Measurements from ENCODE around the gene TAF4. TPM values are rescaled to one million over a fixed set of nuclear protein-coding genes. Genes with fewer than 3 reads are reported as not detected.

TAF4 gene
- total and polyA plus RNA-seq, 2 of the 13 experiments (the other 11 are each of a cell fraction or from before 2014, with no cell fraction given): 5.9 to 12.0 TPM

- FAIRE-seq: peak; percentile 55
- no peak overlapping the region for H3K4me2 ChIP-seq (ENCODE audit: low read depth, low read length)
- H3K9me3 ChIP-seq (ENCODE audit: low read length): peaks cover 9% of the 10 kb centered on the region
- H3K27ac ChIP-seq (ENCODE audit: extremely low read length, insufficient read depth, low read length): no peak overlapping the region
- ATAC-seq: peak; percentile 8; the same call in 1 of the 3 replicates
- peaks cover 5% of the 10 kb centered on the region; the same call in 1 of the 2 replicates for H4K20me1 ChIP-seq (ENCODE audit: insufficient read depth, low read length)
- H3K4me3 ChIP-seq (replicated peaks in 1 of 3; ENCODE audit: insufficient read depth in 1 of 3, low read depth in 2 of 3, low read length in 3 of 3): no peak overlapping the region
- peaks cover 6% of the 10 kb centered on the region for H3K79me2 ChIP-seq (ENCODE audit: insufficient read depth, low read length)
- in situ Hi-C loops (cut with HindIII; ENCODE audit: extremely low pct_ligation_motif_present, low pct_unique_long_range_greater_than_20kb) (loop anchor here (5.0 kb wide), 1 partner anchor 53 kb away; the partner anchor contains the start of gene LSM14B), intact Hi-C loops (cut with micrococcal nuclease; ENCODE audit: unreplicated experiment) (loop anchor here (5.0 kb wide), 1 partner anchor 68 kb away; no protein-coding TSS in a partner anchor)
- no peak for DNase-seq (ENCODE audit: low spot score)
- H3K27me3 ChIP-seq (ENCODE audit: control insufficient read depth in 1 of 2, insufficient read depth in 2 of 2, low read length in 2 of 2): no peaks in the 10 kb centered on the region; a peak in 1 of 5 replicates
- H3K36me3 ChIP-seq (replicated peaks in 1 of 2; ENCODE audit: control insufficient read depth in 1 of 2, insufficient read depth in 2 of 2, low read length in 2 of 2): no peaks in the 10 kb centered on the region
- ChIA-PET CTCF (ENCODE audit: low intra/inter-chr PET ratio, low total read pairs) (no interaction called here), POLR2A (interaction anchor here (4.2 to 6.2 kb wide), 3 partner anchors 21 to 73 kb away, joined by 36 to 260 read pairs (median 43); partner anchors contain the start of genes LSM14B, PSMA7 and SS18L1)
- no peak overlapping the region for H3K9ac ChIP-seq (ENCODE audit: insufficient read depth, low read depth, low read length)
- 75% methylated on average over 7 of the region's 7 CpGs for WGBS (ENCODE audit: low lambda C conversion rate)
- H2AFZ ChIP-seq (ENCODE audit: low read length): no peak overlapping the region
- H3K4me1 ChIP-seq (ENCODE audit: insufficient read depth, low read length): peaks cover 34% of the 10 kb centered on the region
- BruUV-seq (replicated peaks): no TSS peak
- TF ChIP-seq FLYWCH1 (CRISPR knock-in tag; IDR thresholded peaks at IDR 0.05) (0 out of 2 replicates have a peak, but pooled peaks have one; percentile 45), KDM1A (CRISPR knock-in tag; IDR thresholded peaks at IDR 0.05) (peak; percentile 77; the same call in 1 of the 2 replicates), TEAD3 (CRISPR knock-in tag; optimal IDR thresholded peaks at IDR 0.05; ENCODE audit: borderline replicate concordance) (peak; percentile 22), MZF1 (CRISPR knock-in tag; IDR thresholded peaks at IDR 0.05; ENCODE audit: borderline replicate concordance) (no peak), ZNF280D (CRISPR knock-in tag; IDR thresholded peaks at IDR 0.05) (0 out of 2 replicates have a peak, but pooled peaks have one; percentile 49), ZNF784 (CRISPR knock-in tag; IDR thresholded peaks at IDR 0.05; ENCODE audit: borderline replicate concordance) (no peak), MAFK (conservative IDR thresholded peaks at IDR 0.05 in 1 of 2, IDR thresholded peaks at IDR 0.05 in 1 of 2; ENCODE audit: low read length in 2 of 2) (no peak), GABPA (IDR thresholded peaks at IDR 0.05; ENCODE audit: low read depth, low read length) (0 out of 2 replicates have a peak, but pooled peaks have one; percentile 11), GABPA (CRISPR knock-in tag; IDR thresholded peaks at IDR 0.05; ENCODE audit: low read depth) (no peak), CTCF (CRISPR knock-in tag; IDR thresholded peaks at IDR 0.05) (peak; percentile 48), TBX2 (CRISPR knock-in tag; IDR thresholded peaks at IDR 0.05; ENCODE audit: borderline replicate concordance) (no peak), DRAP1 (CRISPR knock-in tag; IDR thresholded peaks at IDR 0.05) (no peak), MEIS1 (CRISPR knock-in tag; IDR thresholded peaks at IDR 0.05; ENCODE audit: borderline replicate concordance) (no peak), ZNF501 (CRISPR knock-in tag; IDR thresholded peaks at IDR 0.05) (no peak), EED (CRISPR knock-in tag; IDR thresholded peaks at IDR 0.05) (no peak), MEF2D (CRISPR knock-in tag; IDR thresholded peaks at IDR 0.05) (0 out of 2 replicates have a peak, but pooled peaks have one; percentile 8), MEIS2 (CRISPR knock-in tag; IDR thresholded peaks at IDR 0.05) (no peak), SP4 (CRISPR knock-in tag; IDR thresholded peaks at IDR 0.05) (0 out of 2 replicates have a peak, but pooled peaks have one; percentile 59), ZMAT5 (CRISPR knock-in tag; IDR thresholded peaks at IDR 0.05; ENCODE audit: borderline replicate concordance, low read depth) (no peak)
Measured at GRCh38 chr20:62068997-62069396, 3.3 kb upstream of the TAF4 start.

Data from HepG2 (cell line).